Astrocyte (in vitro differentiated cells and primary cell): Measurements from ENCODE around the gene CHST3. TPM values are rescaled to one million over a fixed set of nuclear protein-coding genes. Genes with fewer than 3 reads are reported as not detected.

Source experiments
- DNase-seq: peaks from one replicate; pipeline ENCODE4 v3.0.0-alpha.2; 2010; ENCODE audit warnings: low read depth
- FAIRE-seq: peaks from 2 replicates; lab custom pipeline; 2011; peaks lifted over from hg19 to GRCh38; lab: Jason Lieb, UNC
- H2AFZ ChIP-seq: 2 replicates; pipeline ENCODE4 v1.6.0; 2012; ENCODE audit warnings: low read depth, low read length, inconsistent platforms
- H3K27ac ChIP-seq: 2 replicates; pipeline ENCODE4 v1.5.1; 2011; ENCODE audit warnings: low read depth, low read length, inconsistent platforms
- H3K27me3 ChIP-seq: 2 replicates; pipeline ENCODE4 v1.6.0; 2011; ENCODE audit warnings: low read length, inconsistent platforms; ENCODE audit not compliant: insufficient read depth
- H3K36me3 ChIP-seq: 2 replicates; pipeline ENCODE4 v1.5.1; 2011; ENCODE audit warnings: low read length, inconsistent platforms; ENCODE audit not compliant: insufficient read depth
- H3K4me1 ChIP-seq: 2 replicates; pipeline ENCODE4 v1.5.1; 2011; ENCODE audit warnings: low read length, inconsistent platforms; ENCODE audit not compliant: insufficient read depth
- H3K4me2 ChIP-seq: 2 replicates; pipeline ENCODE4 v1.6.0; 2012; ENCODE audit warnings: low read length, inconsistent platforms
- H3K4me3 ChIP-seq: 2 replicates; pipeline ENCODE4 v1.5.1; 2011; ENCODE audit warnings: low read depth, mild to moderate bottlenecking, low read length, inconsistent platforms; ENCODE audit not compliant: insufficient read depth
- H3K79me2 ChIP-seq: 2 replicates; pipeline ENCODE4 v1.6.0; 2012; ENCODE audit warnings: mild to moderate bottlenecking, low read length, inconsistent platforms; ENCODE audit not compliant: insufficient read depth
- H3K9ac ChIP-seq: 2 replicates; pipeline ENCODE4 v1.6.0; 2012; ENCODE audit warnings: mild to moderate bottlenecking, low read length, inconsistent platforms
- H3K9me3 ChIP-seq: 2 replicates; pipeline ENCODE4 v1.5.1; 2012; ENCODE audit warnings: low read depth, mild to moderate bottlenecking, low read length, inconsistent platforms; ENCODE audit not compliant: insufficient read depth
- H4K20me1 ChIP-seq: 2 replicates; pipeline ENCODE4 v1.6.0; 2012; ENCODE audit warnings: low read length, inconsistent platforms; ENCODE audit not compliant: insufficient read depth
- H3K27ac Mint-ChIP-seq: one replicate; pipeline ENCODE4 v1.8.0; 2021; ENCODE audit warnings: mild to moderate bottlenecking, mixed read lengths; ENCODE audit not compliant: unreplicated experiment
- H3K27me3 Mint-ChIP-seq: one replicate; pipeline ENCODE4 v1.8.0; 2021; ENCODE audit warnings: low read depth, mixed read lengths; ENCODE audit not compliant: unreplicated experiment
- H3K36me3 Mint-ChIP-seq: one replicate; pipeline ENCODE4 v1.8.0; 2021; ENCODE audit warnings: low read depth, mixed read lengths; ENCODE audit not compliant: unreplicated experiment
- H3K4me1 Mint-ChIP-seq: one replicate; pipeline ENCODE4 v1.8.0; 2021; ENCODE audit warnings: low read depth, mixed read lengths; ENCODE audit not compliant: unreplicated experiment
- H3K4me3 Mint-ChIP-seq: one replicate; pipeline ENCODE4 v1.8.0; 2021; ENCODE audit warnings: mild to moderate bottlenecking, moderate library complexity, mixed read lengths; ENCODE audit not compliant: unreplicated experiment
- H3K9me3 Mint-ChIP-seq: one replicate; pipeline ENCODE4 v1.8.0; 2021; ENCODE audit warnings: mild to moderate bottlenecking, mixed read lengths; ENCODE audit not compliant: unreplicated experiment
- CTCF ChIP-seq: IDR thresholded peaks from 2 replicates; pipeline ENCODE4 v1.5.1; 2011; ENCODE audit warnings: low read depth, mild to moderate bottlenecking, inconsistent platforms, low read length, moderate library complexity; ENCODE audit not compliant: insufficient read depth
- EZH2 ChIP-seq: IDR thresholded peaks from 2 replicates; pipeline ENCODE4 v1.6.1; 2012; ENCODE audit warnings: mild to moderate bottlenecking, low read length, inconsistent platforms; ENCODE audit not compliant: insufficient read depth
- total RNA-seq: library from RNA; stranded (reverse); gene quantifications from 2 replicates; pipeline ENCODE4 v1.2.1, GENCODE V29; 2021

The CHST3 gene
- total RNA-seq, 1 donor from 2014 or later: 43.5 TPM

GRCh38 chr10:72000073-72001032 lies 36.2 kb downstream of the CHST3 start:
- Mint-ChIP-seq H3K4me3 (peak overlapping the region; percentile 66), H3K4me1 (peaks cover 39% of the 10 kb centered on the region), H3K36me3 (peaks cover 3% of the 10 kb centered on the region), H3K27me3 (no peaks in the 10 kb centered on the region), H3K9me3 (no peaks in the 10 kb centered on the region), H3K27ac (peak overlapping the region; percentile 97)
- Histone ChIP-seq H3K79me2 (peaks cover 78% of the 10 kb centered on the region), H3K9ac (peak overlapping the region; percentile 62), H2AFZ (no peak overlapping the region), H3K4me1 (peaks cover 27% of the 10 kb centered on the region), H3K27me3 (no peaks in the 10 kb centered on the region), H3K9me3 (no peaks in the 10 kb centered on the region), H3K27ac (no peak overlapping the region), H3K4me2 (peak overlapping the region; percentile 76), H4K20me1 (peaks cover 38% of the 10 kb centered on the region), H3K4me3 (no peak overlapping the region), H3K36me3 (no peaks in the 10 kb centered on the region)
- no peak for TF ChIP-seq EZH2
- no peak for TF ChIP-seq CTCF
- no peak for FAIRE-seq
- no peak for DNase-seq

- Histone ChIP-seq H3K4me2 (no peak overlapping the region), H2AFZ (no peak overlapping the region), H3K79me2 (peaks cover 77% of the 10 kb centered on the region), H3K4me3 (no peak overlapping the region), H3K36me3 (no peaks in the 10 kb centered on the region), H4K20me1 (peaks cover 38% of the 10 kb centered on the region), H3K9me3 (no peaks in the 10 kb centered on the region), H3K27ac (no peak overlapping the region), H3K4me1 (peaks cover 27% of the 10 kb centered on the region), H3K27me3 (no peaks in the 10 kb centered on the region), H3K9ac (no peak overlapping the region)
- Mint-ChIP-seq H3K36me3 (peaks cover 4% of the 10 kb centered on the region), H3K4me3 (no peak overlapping the region), H3K27me3 (no peaks in the 10 kb centered on the region), H3K9me3 (no peaks in the 10 kb centered on the region), H3K27ac (peak overlapping the region; percentile 58), H3K4me1 (peaks cover 36% of the 10 kb centered on the region)
- TF ChIP-seq CTCF: no peak
- no peak for TF ChIP-seq EZH2
- DNase-seq (no peak), FAIRE-seq (no peak)
Measured at GRCh38 chr10:72001033-72001395, 36.8 kb downstream of the CHST3 start.
